ENCODE data around the gene ARPP21.

ARPP21 gene

GRCh38 chr3:35635926-35636683 lies 3.2 kb upstream of the ARPP21 start:
- H3K27me3 Mint-ChIP-seq, result peaks cover 32% of the 10 kb centered on the region
- no peak overlapping the region for H3K4me3 Mint-ChIP-seq
- H3K4me1 Mint-ChIP-seq, result peaks cover 17% of the 10 kb centered on the region
- no peak for ATAC-seq
- no peak for DNase-seq
- no peaks in the 10 kb centered on the region for H3K9me3 Mint-ChIP-seq
- H3K27ac Mint-ChIP-seq, result no peak overlapping the region

- H3K9me3 Mint-ChIP-seq, result no peaks in the 10 kb centered on the region
- peaks cover 44% of the 10 kb centered on the region for H3K27me3 Mint-ChIP-seq
- H3K4me3 Mint-ChIP-seq, result peak overlapping the region; percentile 12 to 68
- peaks cover 17% of the 10 kb centered on the region for H3K4me1 Mint-ChIP-seq
- peak overlapping the region in 1 of 2 donors; percentile 74 for H3K27ac Mint-ChIP-seq
- ATAC-seq (no peak), DNase-seq (no peak)
These were observed 910 bp upstream of the ARPP21 start for GRCh38 chr3:35638251-35638979.

- peak overlapping the region; percentile 12 to 68 for H3K4me3 Mint-ChIP-seq
- H3K9me3 Mint-ChIP-seq, result no peaks in the 10 kb centered on the region
- DNase-seq, result no peak
- peaks cover 17% of the 10 kb centered on the region for H3K4me1 Mint-ChIP-seq
- H3K27ac Mint-ChIP-seq, result no peak overlapping the region
- peaks cover 44% of the 10 kb centered on the region for H3K27me3 Mint-ChIP-seq
- peak; percentile 43 for ATAC-seq
These were observed 408 bp upstream of the ARPP21 start for GRCh38 chr3:35638980-35639253.

- Mint-ChIP-seq H3K9me3 (no peaks in the 10 kb centered on the region), H3K27ac (no peak overlapping the region), H3K4me1 (peaks cover 17% of the 10 kb centered on the region), H3K4me3 (peak overlapping the region; percentile 39 to 74), H3K27me3 (peaks cover 44% of the 10 kb centered on the region)
- ATAC-seq (no peak), DNase-seq (no peak)
These were observed 1.2 kb downstream of the ARPP21 start for GRCh38 chr3:35640190-35641165.

- Mint-ChIP-seq H3K4me1 (peaks cover 17% of the 10 kb centered on the region), H3K9me3 (no peaks in the 10 kb centered on the region), H3K27ac (no peak overlapping the region), H3K4me3 (no peak overlapping the region), H3K27me3 (peaks cover 44% of the 10 kb centered on the region)
- DNase-seq, result no peak
- no peak for ATAC-seq
These were observed 2.0 kb downstream of the ARPP21 start for GRCh38 chr3:35641331-35641730.

- no peaks in the 10 kb centered on the region for H3K9me3 Mint-ChIP-seq
- peaks cover 44% of the 10 kb centered on the region for H3K27me3 Mint-ChIP-seq
- no peak for ATAC-seq
- H3K27ac Mint-ChIP-seq, result no peak overlapping the region
- peaks cover 17% of the 10 kb centered on the region for H3K4me1 Mint-ChIP-seq
- no peak overlapping the region for H3K4me3 Mint-ChIP-seq
- DNase-seq, result no peak
These were observed 2.7 kb downstream of the ARPP21 start for GRCh38 chr3:35641920-35642527.

GRCh38 chr3:35643495-35643894 lies 4.2 kb downstream of the ARPP21 start:
- Mint-ChIP-seq H3K27ac (no peak overlapping the region), H3K27me3 (peaks cover 38% of the 10 kb centered on the region), H3K4me3 (no peak overlapping the region), H3K4me1 (peaks cover 17% of the 10 kb centered on the region), H3K9me3 (no peaks in the 10 kb centered on the region)
- no peak for ATAC-seq
- no peak for DNase-seq

- no peaks in the 10 kb centered on the region for H3K9me3 Mint-ChIP-seq
- peaks cover 28% of the 10 kb centered on the region for H3K27me3 Mint-ChIP-seq
- DNase-seq (no peak), ATAC-seq (no peak)
- no peak overlapping the region for H3K4me3 Mint-ChIP-seq
- H3K4me1 Mint-ChIP-seq, result peaks cover 10% of the 10 kb centered on the region
- H3K27ac Mint-ChIP-seq, result no peak overlapping the region
These were observed 5.1 kb downstream of the ARPP21 start for GRCh38 chr3:35644451-35644850.

- Mint-ChIP-seq H3K27ac (no peak overlapping the region), H3K4me1 (peaks cover 2% of the 10 kb centered on the region), H3K9me3 (no peaks in the 10 kb centered on the region), H3K4me3 (no peak overlapping the region), H3K27me3 (peaks cover 21% of the 10 kb centered on the region)
- DNase-seq, result no peak
- no peak for ATAC-seq
These were observed 5.9 kb downstream of the ARPP21 start for GRCh38 chr3:35645189-35645588.

GRCh38 chr3:35646081-35646480 lies 6.8 kb downstream of the ARPP21 start:
- Mint-ChIP-seq H3K27ac (no peak overlapping the region), H3K27me3 (peaks cover 12% of the 10 kb centered on the region), H3K9me3 (no peaks in the 10 kb centered on the region), H3K4me1 (no peaks in the 10 kb centered on the region), H3K4me3 (no peak overlapping the region)
- ATAC-seq, result no peak
- DNase-seq, result no peak

GRCh38 chr3:35647461-35647860 lies 8.1 kb downstream of the ARPP21 start:
- no peaks in the 10 kb centered on the region for H3K4me1 Mint-ChIP-seq
- DNase-seq, result no peak
- H3K4me3 Mint-ChIP-seq, result no peak overlapping the region
- no peak for ATAC-seq
- no peaks in the 10 kb centered on the region for H3K9me3 Mint-ChIP-seq
- H3K27ac Mint-ChIP-seq, result no peak overlapping the region
- peaks cover 3% of the 10 kb centered on the region for H3K27me3 Mint-ChIP-seq

- H3K27ac Mint-ChIP-seq, result no peak overlapping the region
- DNase-seq, result no peak
- no peaks in the 10 kb centered on the region for H3K27me3 Mint-ChIP-seq
- ATAC-seq, result no peak
- no peaks in the 10 kb centered on the region for H3K9me3 Mint-ChIP-seq
- no peak overlapping the region for H3K4me3 Mint-ChIP-seq
- H3K4me1 Mint-ChIP-seq, result no peaks in the 10 kb centered on the region
These were observed 9.0 kb downstream of the ARPP21 start for GRCh38 chr3:35648347-35648746.

GRCh38 chr3:35649405-35649804 lies 10.1 kb downstream of the ARPP21 start:
- no peak for ATAC-seq

GRCh38 chr3:35651426-35651825 lies 12.1 kb downstream of the ARPP21 start:
- H3K4me1 Mint-ChIP-seq, result no peaks in the 10 kb centered on the region
- no peaks in the 10 kb centered on the region for H3K27me3 Mint-ChIP-seq
- H3K9me3 Mint-ChIP-seq, result no peaks in the 10 kb centered on the region
- no peak overlapping the region for H3K4me3 Mint-ChIP-seq
- no peak for DNase-seq
- no peak overlapping the region for H3K27ac Mint-ChIP-seq
- ATAC-seq, result no peak

More at GRCh38 chr3:35649405-35649804, 10.1 kb downstream of the ARPP21 start:
- Mint-ChIP-seq H3K4me3 (no peak overlapping the region), H3K4me1 (no peaks in the 10 kb centered on the region), H3K27ac (no peak overlapping the region), H3K27me3 (no peaks in the 10 kb centered on the region), H3K9me3 (no peaks in the 10 kb centered on the region)
- DNase-seq, result no peak

GRCh38 chr3:35651851-35652250 lies 12.5 kb downstream of the ARPP21 start:
- H3K4me3 Mint-ChIP-seq, result no peak overlapping the region
- H3K4me1 Mint-ChIP-seq, result no peaks in the 10 kb centered on the region
- no peak overlapping the region for H3K27ac Mint-ChIP-seq
- DNase-seq (no peak), ATAC-seq (no peak)
- no peaks in the 10 kb centered on the region for H3K9me3 Mint-ChIP-seq
- H3K27me3 Mint-ChIP-seq, result peaks cover under 1% of the 10 kb centered on the region

Data from stimulated activated naive CD8-positive, alpha-beta T cell treated with anti-CD3 and anti-CD28 coated beads, Interleukin-15, amount 100 ng/mL, for 72 hours (primary cell).